AG04450 (cell line): ENCODE results near the gene DNAJC12. TPM values are rescaled to one million over a fixed set of nuclear protein-coding genes. Genes with fewer than 3 reads are reported as not detected.

Experiments used
- CTCF ChIA-PET: fragments of 300-600, 350-600 bp; formaldehyde crosslinking; extraction: SDS; loops from one replicate; lab custom pipeline; 2022; ENCODE audit warnings: antibody characterized with exemption, inconsistent platforms; lab: Charles Lee
- POLR2A ChIA-PET: fragments of 350-600 bp; formaldehyde crosslinking; extraction: SDS; loops from one replicate; lab custom pipeline; 2021; ENCODE audit warnings: antibody characterized with exemption, inconsistent platforms; lab: Yijun Ruan, JAX
- DNase-seq: peaks from one replicate; pipeline ENCODE4 v3.0.0-alpha.2; 2011; ENCODE audit warnings: low read depth, low spot score
- H3K27ac ChIP-seq: one replicate; pipeline ENCODE4 v1.5.1; 2012; ENCODE audit warnings: low read depth, low read length, control low read depth
- H3K27me3 ChIP-seq: one replicate; pipeline ENCODE4 v1.6.0; 2012; ENCODE audit warnings: low read length; ENCODE audit not compliant: control insufficient read depth, insufficient read depth
- H3K4me3 ChIP-seq: 2 replicates; pipeline ENCODE4 v1.5.1; 2011; ENCODE audit warnings: mild to moderate bottlenecking, low read depth, low read length, control low read depth
- H3K9me3 ChIP-seq: 2 replicates; pipeline ENCODE4 v1.5.1; 2012; ENCODE audit warnings: low read length; ENCODE audit not compliant: control insufficient read depth, insufficient read depth
- polyA plus RNA-seq: library from polyadenylated mRNA; depleted of rRNA; stranded (reverse); fragments of >200 nt; gene quantifications from 2 replicates; pipeline ENCODE4 v1.2.3, GENCODE V29; 2011; rRNA removed
- small RNA-seq: library from RNA; depleted of rRNA; stranded (forward); fragments of <200 nt; gene quantifications from one replicate; pipeline ENCODE3, GENCODE V24; 2012; ENCODE audit warnings: low read depth; ENCODE audit not compliant: insufficient read length
- TF ChIP-seq, protein P1 (sequence below): IDR thresholded peaks from 2 replicates; pipeline ENCODE4 v1.5.1; 2011; ENCODE audit warnings: low read depth, low read length, control low read depth, inconsistent platforms

Gene DNAJC12
- polyA plus RNA-seq, 1 experiment = 8.3 TPM

DNA sequence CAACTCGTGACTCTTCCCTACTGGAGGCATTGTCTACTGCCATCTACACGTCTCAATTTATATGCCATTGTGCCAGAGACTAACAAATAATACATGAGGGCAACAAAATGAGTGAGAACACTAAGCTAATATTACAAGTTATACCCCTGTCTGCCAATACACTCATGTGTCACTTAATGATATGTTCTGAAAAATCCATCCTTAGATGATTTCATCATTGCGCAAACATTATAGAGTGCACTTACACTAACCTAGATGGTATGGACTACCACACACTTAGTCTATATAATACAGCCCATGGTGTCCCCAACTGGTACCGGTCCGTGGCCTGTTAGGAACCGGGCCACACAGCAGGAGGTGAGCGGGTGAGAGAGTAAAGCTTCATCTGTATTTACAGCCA is 77.7 kb downstream of the DNAJC12 start:
- Histone ChIP-seq H3K9me3 (no peaks in the 10 kb centered on the region), H3K27ac (no peak overlapping the region), H3K27me3 (peaks cover 3% of the 10 kb centered on the region), H3K4me3 (no peak overlapping the region)
- no peak for DNase-seq
- TF ChIP-seq, protein P1, sequence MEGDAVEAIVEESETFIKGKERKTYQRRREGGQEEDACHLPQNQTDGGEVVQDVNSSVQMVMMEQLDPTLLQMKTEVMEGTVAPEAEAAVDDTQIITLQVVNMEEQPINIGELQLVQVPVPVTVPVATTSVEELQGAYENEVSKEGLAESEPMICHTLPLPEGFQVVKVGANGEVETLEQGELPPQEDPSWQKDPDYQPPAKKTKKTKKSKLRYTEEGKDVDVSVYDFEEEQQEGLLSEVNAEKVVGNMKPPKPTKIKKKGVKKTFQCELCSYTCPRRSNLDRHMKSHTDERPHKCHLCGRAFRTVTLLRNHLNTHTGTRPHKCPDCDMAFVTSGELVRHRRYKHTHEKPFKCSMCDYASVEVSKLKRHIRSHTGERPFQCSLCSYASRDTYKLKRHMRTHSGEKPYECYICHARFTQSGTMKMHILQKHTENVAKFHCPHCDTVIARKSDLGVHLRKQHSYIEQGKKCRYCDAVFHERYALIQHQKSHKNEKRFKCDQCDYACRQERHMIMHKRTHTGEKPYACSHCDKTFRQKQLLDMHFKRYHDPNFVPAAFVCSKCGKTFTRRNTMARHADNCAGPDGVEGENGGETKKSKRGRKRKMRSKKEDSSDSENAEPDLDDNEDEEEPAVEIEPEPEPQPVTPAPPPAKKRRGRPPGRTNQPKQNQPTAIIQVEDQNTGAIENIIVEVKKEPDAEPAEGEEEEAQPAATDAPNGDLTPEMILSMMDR = no peak
- ChIA-PET POLR2A (no interaction called here), CTCF (no interaction called here)

Small RNAs within 50 kb of the gene (small RNA-seq; reads per million reads assigned to genes)
- gene RN7SL394P (not detected), gene RNU6-1250P (not detected), gene RNU6-523P (not detected)

Other genes with a start within 250 kb of the DNAJC12 start
- 0.21 and 0.26 TPM in 2 replicates for gene CTNNA3, start 142.0 kb downstream of the DNAJC12 start, polyA plus RNA-seq
- 12.9 and 16.9 TPM in 2 replicates for gene SIRT1, start 46.5 kb upstream of the DNAJC12 start, polyA plus RNA-seq
- gene HERC4, start 237.1 kb upstream of the DNAJC12 start, polyA plus RNA-seq = 40.1 and 59.1 TPM in 2 replicates